Adipocyte (in vitro differentiated cells): ENCODE results near the gene C1QTNF1.
"Not testable (repeated sequence)": the region's sequence is repeated elsewhere in the genome, so short reads cannot be mapped to it uniquely, and the experiment has no call there.

Source experiments
- DNase-seq: peaks from one replicate; pipeline ENCODE4 v3.0.0-alpha.2; 2015; ENCODE audit warnings: low read depth
- H3K27me3 ChIP-seq: replicated peaks from 2 replicates; pipeline ENCODE4 v1.7.0; 2013; ENCODE audit warnings: mild to moderate bottlenecking, low read length, moderate library complexity; ENCODE audit not compliant: control insufficient read depth, insufficient read depth
- H3K36me3 ChIP-seq: 2 replicates; pipeline ENCODE4 v1.7.0; 2013; ENCODE audit warnings: low read length, mild to moderate bottlenecking, moderate library complexity; ENCODE audit not compliant: control insufficient read depth, insufficient read depth, severe bottlenecking
- H3K4me1 ChIP-seq: 2 replicates; pipeline ENCODE4 v1.7.0; 2013; ENCODE audit warnings: mild to moderate bottlenecking, low read length, moderate library complexity; ENCODE audit not compliant: control insufficient read depth, insufficient read depth
- H3K4me3 ChIP-seq: 2 replicates; pipeline ENCODE4 v1.7.0; 2013; ENCODE audit warnings: mild to moderate bottlenecking, low read length, moderate library complexity
- H3K9ac ChIP-seq: 2 replicates; pipeline ENCODE4 v1.7.0; 2013; ENCODE audit warnings: mild to moderate bottlenecking, low read length, moderate library complexity
- H3K9me3 ChIP-seq: 2 replicates; pipeline ENCODE4 v1.7.0; 2013; ENCODE audit warnings: mild to moderate bottlenecking, low read length, moderate library complexity; ENCODE audit not compliant: control insufficient read depth

The C1QTNF1 gene

DNA sequence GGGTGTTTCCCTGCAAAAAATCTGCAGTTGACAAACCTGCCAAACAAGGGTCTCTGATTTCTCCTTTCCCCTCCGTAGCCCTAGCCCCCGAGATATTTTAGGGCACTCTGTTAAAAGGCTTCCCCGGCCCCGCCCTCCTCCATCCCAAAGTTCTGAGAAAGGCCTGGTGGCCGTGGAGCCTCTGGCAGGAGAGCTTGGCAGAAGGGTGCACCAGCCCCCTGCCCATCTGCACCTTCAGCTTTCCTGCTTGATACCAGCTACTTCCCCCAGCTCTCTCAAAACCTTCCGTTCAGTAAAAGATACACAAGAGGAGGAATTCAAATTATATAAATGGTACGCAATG is 13.7 kb upstream of the C1QTNF1 start:
- DNase-seq, result no peak
- H3K27me3 ChIP-seq, result no peaks in the 10 kb centered on the region
- no peaks in the 10 kb centered on the region for H3K9me3 ChIP-seq
- H3K4me3 ChIP-seq, result peak overlapping the region; percentile 99
- H3K9ac ChIP-seq, result peak overlapping the region; percentile 98
- H3K4me1 ChIP-seq, result peaks cover 28% of the 10 kb centered on the region
- H3K36me3 ChIP-seq, result no peaks in the 10 kb centered on the region

DNA sequence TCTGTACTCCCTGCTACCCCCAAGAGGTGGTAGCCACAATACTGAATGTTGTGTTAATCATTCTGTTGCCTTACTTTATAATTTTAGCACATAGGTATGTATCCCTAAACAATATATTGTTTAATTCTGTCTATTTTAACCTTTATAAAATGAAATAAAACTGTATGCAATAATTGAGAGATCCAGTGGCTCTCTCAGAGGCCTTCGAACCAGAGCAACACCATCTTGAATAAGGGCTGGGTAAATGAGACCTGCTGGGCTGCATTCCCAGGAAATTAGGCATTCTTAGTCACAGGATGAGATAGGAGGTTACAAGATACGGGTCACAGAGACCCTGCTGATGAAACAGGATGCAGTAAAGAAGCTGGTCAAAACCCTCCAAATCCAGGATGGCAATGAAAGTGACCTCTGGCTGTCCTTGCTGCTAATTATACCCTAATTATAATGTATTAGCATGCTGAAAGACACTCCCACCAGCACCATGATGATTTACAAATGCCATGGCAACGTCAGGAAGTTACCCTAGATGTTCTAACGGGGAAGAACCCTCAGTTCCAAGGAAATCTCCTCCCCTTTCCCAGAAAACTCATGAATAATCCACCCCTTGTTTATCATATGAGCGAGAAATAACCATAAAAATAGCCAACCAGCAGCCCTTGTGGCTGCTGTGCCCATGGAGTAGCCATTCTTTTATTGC is 12.4 kb upstream of the C1QTNF1 start:
- Histone ChIP-seq H3K9ac (no peak overlapping the region), H3K4me1 (peaks cover 28% of the 10 kb centered on the region), H3K9me3 (no peaks in the 10 kb centered on the region), H3K36me3 (no peaks in the 10 kb centered on the region), H3K4me3 (no peak overlapping the region), H3K27me3 (no peaks in the 10 kb centered on the region)
- no peak for DNase-seq

DNA sequence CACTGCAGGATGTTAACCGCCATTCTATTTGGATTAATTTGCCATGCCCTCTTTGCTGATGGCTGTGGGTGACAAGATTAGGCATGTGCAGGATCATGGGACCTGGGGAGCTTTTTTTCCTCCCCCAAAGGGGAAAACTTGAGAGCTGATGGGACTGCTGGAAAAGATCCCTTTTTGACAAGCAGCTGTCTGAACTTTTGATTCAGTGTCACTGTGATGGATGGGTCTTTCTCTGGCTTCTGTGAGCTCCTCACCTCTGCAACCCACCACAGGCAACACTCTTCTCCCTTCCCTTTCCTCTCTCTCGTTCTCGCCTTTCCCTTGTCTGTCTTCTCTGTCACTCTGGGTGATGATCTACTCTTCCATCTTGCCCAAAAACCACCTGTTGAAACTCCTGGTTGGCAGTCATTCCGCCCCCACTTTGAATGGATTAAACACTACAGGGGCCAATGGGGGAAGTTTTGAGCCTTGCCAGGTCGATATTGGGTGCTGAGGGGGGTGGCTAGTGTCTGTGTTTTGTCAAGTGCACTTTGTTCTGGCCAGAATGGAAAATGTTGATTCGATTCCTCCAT is 11.3 kb upstream of the C1QTNF1 start:
- no peaks in the 10 kb centered on the region for H3K36me3 ChIP-seq
- no peak overlapping the region for H3K4me3 ChIP-seq
- H3K27me3 ChIP-seq, result no peaks in the 10 kb centered on the region
- no peak for DNase-seq
- H3K9ac ChIP-seq, result no peak overlapping the region
- peaks cover 19% of the 10 kb centered on the region for H3K4me1 ChIP-seq
- no peaks in the 10 kb centered on the region for H3K9me3 ChIP-seq

DNA sequence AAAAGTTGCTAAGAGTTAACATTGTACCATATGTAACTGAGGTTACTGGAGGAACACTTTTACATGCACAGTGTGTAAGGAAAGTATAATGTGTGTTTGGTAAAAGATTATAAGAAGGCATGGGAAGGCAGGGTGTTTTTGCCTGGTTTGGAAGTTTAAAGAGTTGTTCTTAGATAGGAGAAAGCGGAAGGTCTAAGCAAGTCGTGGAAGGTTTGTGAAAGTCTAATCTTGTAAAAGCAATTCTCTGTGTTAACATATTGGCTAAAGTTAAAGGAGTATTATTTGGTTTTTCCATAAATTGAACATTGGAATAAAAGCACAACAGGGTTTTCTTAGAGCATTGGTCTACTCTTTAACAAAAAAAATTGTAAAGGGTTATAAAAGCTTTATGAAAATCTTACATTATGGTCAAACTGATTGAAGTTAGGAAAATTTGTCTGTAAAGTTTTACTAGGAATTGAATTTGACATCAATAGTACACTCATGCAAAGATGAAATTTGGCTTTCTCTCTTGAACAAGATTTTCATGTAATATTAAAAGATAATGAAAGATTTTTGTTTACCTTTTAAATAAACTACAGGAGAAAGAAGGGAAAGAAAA is 9.7 kb upstream of the C1QTNF1 start:
- Histone ChIP-seq H3K4me3 (no peak overlapping the region), H3K36me3 (no peaks in the 10 kb centered on the region), H3K9me3 (no peaks in the 10 kb centered on the region), H3K4me1 (peaks cover 10% of the 10 kb centered on the region), H3K27me3 (no peaks in the 10 kb centered on the region), H3K9ac (no peak overlapping the region)
- no peak for DNase-seq

DNA sequence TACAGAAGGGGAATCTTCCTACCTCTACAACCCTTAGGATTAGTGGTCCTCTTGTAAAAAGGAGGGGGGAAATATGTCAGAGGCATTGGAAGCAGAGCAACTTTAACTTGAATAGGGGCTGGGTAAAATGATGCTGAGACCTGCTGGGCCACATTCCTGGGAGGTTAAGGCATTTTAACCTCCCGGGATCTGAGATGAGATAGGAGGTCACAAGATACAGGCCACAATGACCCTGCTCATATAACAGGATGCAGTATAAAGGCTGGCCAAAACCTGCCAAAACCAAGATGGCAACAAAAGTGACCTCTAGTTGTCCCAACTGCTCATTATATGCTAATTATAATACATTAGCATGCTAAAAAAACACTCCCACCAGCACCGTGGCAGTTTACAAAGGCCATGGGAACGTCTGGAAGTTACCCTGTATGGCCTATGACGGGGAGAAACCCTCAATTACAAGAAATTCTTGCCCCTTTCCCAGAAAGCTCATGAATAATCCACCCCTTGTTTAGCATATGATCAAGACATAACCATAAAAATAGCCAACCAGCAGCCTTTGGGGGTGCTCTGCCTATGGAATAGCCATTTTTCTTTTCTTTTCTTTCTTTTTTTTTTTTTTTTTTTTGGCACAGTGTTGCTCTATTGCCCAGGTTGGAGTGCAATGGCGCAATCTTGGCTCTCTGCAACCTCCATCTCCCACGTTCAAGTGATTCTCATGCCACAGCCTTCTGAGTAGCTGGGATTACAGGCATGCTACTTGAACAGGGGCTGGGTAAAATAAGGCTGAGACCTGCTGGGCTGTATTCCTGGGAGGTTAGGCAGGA is 6.2 kb upstream of the C1QTNF1 start:
- H3K4me3 ChIP-seq, result no peak overlapping the region
- peaks cover 36% of the 10 kb centered on the region for H3K4me1 ChIP-seq
- no peak for DNase-seq
- no peaks in the 10 kb centered on the region for H3K27me3 ChIP-seq
- H3K36me3 ChIP-seq, result no peaks in the 10 kb centered on the region
- H3K9me3 ChIP-seq, result no peaks in the 10 kb centered on the region
- no peak overlapping the region for H3K9ac ChIP-seq

DNA sequence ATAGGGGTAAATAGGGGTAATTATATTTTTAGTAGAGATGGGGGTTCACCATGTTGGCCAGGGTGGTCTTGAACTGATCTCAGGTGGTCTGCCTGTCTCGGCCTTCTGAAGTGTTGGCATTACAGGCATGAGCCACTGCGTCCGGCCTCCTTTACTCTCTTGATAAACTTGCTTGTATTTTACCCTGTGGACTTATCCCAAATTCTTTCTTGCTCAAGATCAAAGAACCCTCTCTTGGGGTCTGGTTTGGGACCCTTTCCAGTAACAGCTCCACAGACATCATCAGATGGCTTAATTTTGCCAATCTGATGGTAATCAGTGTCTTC is 5.6 kb upstream of the C1QTNF1 start:
- no peaks in the 10 kb centered on the region for H3K9me3 ChIP-seq
- H3K27me3 ChIP-seq, result no peaks in the 10 kb centered on the region
- H3K4me1 ChIP-seq, result peaks cover 41% of the 10 kb centered on the region
- H3K36me3 ChIP-seq, result no peaks in the 10 kb centered on the region
- no peak overlapping the region for H3K9ac ChIP-seq
- no peak overlapping the region for H3K4me3 ChIP-seq
- DNase-seq, result no peak

DNA sequence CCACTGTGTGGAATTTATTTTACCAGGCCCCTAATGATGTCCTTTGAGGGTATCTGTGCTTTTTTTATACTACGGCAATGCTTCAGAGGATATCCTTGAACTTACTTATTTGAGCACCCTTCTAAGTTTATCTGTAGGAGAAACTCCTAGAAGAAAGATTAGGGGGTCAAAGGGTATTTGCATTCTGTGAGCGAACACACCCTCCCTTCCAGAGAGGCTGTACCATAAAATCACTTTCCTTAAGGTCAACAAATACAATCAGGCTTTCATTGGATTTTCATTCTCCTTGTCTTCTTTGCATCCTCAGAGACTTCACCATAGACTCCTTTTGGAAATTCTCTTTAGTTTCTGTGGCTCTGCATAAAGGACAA is 4.7 kb upstream of the C1QTNF1 start:
- H3K9me3 ChIP-seq, result no peaks in the 10 kb centered on the region
- peaks cover 47% of the 10 kb centered on the region for H3K4me1 ChIP-seq
- H3K4me3 ChIP-seq, result no peak overlapping the region
- no peak for DNase-seq
- peak overlapping the region; percentile 73 for H3K9ac ChIP-seq
- no peaks in the 10 kb centered on the region for H3K36me3 ChIP-seq
- no peaks in the 10 kb centered on the region for H3K27me3 ChIP-seq

DNA sequence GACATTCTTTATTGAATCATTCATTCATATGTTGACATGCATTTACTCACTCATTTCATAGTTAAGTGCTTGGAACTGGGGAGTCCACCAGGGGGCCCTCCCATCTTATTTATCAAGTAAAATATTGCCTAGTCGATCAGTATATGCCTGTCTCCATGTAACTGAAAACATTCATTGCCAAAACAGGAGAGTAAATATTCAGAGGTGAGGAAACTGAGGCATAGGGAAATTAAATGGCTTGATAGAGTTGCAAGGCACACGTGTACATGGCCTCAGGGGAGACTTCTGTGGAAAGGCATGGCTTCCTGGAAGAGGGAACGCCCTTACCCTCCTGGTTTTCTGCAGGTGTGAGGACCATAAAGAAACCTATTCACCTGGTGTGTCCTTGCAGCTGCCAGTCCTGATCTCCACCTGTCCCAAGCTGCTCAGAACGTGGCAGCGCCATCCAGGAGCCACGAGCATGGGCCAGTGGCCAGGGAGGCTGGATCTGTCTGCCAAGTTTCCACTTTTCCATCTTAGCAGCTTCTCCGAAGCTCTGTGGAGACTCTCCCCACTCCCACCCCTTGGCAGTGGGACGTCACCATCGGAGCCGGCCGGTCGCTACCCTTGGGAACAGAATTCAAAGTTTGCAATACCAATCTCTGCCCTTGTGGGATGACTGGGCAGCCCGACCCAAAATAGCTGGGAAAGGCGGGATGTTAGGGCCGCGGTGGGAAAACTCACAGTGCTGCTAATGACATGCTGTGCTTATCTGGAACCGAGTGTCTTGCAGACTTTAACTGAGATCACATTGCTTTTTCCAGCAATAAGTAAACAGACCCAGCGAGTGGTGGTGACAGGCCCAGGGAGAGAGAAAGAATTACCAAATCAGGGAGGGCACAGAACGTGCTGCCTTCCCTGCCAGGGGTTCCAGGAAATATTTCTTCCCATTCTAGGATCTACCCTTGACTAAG is 4.1 kb upstream of the C1QTNF1 start:
- Histone ChIP-seq H3K4me1 (peaks cover 47% of the 10 kb centered on the region), H3K4me3 (peak overlapping the region; percentile 51), H3K36me3 (no peaks in the 10 kb centered on the region), H3K9me3 (no peaks in the 10 kb centered on the region), H3K9ac (peak overlapping the region; percentile 73), H3K27me3 (no peaks in the 10 kb centered on the region)
- peak; percentile 85 for DNase-seq

DNA sequence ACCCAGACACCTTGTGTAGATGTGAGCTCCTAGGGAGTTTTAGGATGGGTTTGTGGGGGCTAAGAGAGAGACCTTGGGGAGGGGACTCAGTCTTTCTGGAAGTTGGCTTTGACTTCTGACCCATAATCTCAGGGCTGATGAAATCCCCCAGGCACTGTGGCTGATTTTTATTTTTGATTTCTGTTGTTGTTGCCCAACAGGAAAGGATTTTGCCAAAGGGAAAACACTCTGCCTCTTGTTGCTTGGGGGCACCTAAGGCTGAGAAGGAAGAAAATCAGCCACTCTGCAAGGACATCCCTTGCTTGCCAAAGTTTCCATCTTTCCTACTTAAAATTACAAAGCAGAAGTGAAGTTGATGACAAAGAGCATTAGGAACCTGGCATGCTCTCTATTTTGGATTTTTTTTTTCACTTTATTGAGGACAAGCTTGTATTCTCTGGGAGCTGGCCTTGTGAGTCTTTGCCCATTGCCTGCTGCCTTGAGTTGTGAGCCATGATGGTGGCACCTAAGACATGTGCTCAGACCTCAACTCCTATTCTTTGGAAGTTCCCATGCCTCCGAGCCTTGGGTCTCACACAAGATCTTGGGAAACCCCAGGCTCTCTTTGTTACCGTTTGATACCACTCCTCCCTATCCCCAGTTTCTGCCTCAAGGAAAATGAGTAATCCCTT is 3.2 kb upstream of the C1QTNF1 start:
- no peaks in the 10 kb centered on the region for H3K27me3 ChIP-seq
- peak overlapping the region; percentile 73 for H3K9ac ChIP-seq
- peaks cover 55% of the 10 kb centered on the region for H3K4me1 ChIP-seq
- H3K9me3 ChIP-seq, result no peaks in the 10 kb centered on the region
- H3K4me3 ChIP-seq, result peak overlapping the region; percentile 51
- peak; percentile 49 for DNase-seq
- H3K36me3 ChIP-seq, result no peaks in the 10 kb centered on the region

DNA sequence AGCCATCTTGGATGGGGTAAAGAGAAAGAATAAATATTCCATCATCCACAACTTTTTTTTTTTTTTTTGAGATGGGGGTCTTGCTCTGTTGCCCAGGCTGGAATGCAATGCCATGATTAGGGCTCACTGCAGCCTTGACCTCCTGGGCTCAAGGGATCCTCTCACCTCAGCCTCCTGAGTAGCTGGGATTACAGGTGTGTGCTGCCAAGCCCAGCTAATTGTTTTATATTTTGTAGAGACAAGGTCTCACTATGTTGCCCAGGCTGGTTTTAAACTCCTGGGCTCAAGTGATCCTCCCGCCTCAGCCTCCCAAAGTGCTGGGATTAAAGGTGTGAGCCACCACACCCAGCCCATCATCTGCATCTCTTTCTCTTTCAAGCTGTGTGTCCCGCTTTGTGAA is 2.0 kb upstream of the C1QTNF1 start:
- peaks cover 65% of the 10 kb centered on the region for H3K4me1 ChIP-seq
- not testable (repeated sequence) for H3K9me3 ChIP-seq, DNase-seq, H3K4me3 ChIP-seq, H3K36me3 ChIP-seq, H3K27me3 ChIP-seq
- H3K9ac ChIP-seq, result peak overlapping the region; percentile 27
